Fibroblast of pulmonary artery (primary cell): Measurements from ENCODE around the gene USP6NL.

ENCODE experiments used
- DNase-seq: peaks from one replicate; pipeline ENCODE4 v3.0.0-alpha.2; 2010; ENCODE audit warnings: low read depth
- H3K4me3 ChIP-seq: replicated peaks from 2 replicates; pipeline ENCODE4 v1.5.1; 2011; ENCODE audit warnings: low read depth, mild to moderate bottlenecking, control low read depth, low read length, moderate library complexity
- CTCF ChIP-seq: IDR thresholded peaks from 2 replicates; pipeline ENCODE4 v1.5.1; 2011; ENCODE audit warnings: mild to moderate bottlenecking, control low read depth, low read length, inconsistent platforms; ENCODE audit errors: missing control alignments

Gene USP6NL

GRCh38 chr10:11404901-11405300, 206.5 kb downstream of the USP6NL start:
- no peak for TF ChIP-seq CTCF
- DNase-seq = peak; percentile 4
- H3K4me3 ChIP-seq = no peak overlapping the region
